ENCODE measurements around the gene WNK2.

Gene WNK2

DNA sequence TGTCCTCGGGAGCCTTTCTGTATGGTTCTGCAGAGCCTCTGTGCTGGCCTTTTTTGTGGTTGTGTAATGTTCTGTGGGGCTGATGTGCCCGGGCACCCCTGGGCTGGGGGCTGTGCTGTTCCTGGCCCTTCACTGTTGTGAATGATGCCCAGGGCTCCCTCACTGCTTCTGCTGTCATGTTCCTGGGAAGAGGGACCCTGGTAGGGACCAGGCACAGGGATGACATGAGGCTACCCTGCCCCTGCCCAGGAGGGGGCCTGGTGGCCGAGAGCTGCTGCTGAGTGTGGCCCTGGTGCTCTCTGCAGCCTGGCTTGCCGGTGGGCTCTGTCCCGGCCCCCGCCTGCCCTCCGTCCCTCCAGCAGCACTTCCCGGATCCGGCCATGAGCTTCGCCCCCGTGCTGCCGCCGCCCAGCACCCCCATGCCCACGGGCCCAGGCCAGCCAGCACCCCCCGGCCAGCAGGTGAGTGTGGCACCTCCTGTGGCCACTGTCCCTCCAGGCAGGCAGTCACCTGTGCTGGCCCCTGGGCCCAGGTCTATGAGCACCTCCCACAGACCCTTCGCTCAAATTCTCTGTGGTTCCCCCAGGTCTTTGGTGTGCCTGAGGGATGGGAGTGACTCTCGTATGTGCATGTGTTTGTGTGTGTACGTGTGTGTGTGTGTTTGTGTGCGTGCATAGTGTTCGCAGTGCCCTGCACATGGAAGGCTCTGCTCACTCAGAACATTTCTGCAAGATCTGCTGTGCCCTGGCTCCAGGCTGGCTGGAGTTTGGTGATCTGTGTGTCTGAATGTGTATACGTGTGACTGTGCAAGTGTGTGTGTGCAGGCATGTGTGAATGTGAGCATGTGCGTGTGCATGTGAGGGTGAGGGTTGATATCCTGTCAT is 72.3 kb downstream of the WNK2 start:
- TF ChIP-seq, protein P1, sequence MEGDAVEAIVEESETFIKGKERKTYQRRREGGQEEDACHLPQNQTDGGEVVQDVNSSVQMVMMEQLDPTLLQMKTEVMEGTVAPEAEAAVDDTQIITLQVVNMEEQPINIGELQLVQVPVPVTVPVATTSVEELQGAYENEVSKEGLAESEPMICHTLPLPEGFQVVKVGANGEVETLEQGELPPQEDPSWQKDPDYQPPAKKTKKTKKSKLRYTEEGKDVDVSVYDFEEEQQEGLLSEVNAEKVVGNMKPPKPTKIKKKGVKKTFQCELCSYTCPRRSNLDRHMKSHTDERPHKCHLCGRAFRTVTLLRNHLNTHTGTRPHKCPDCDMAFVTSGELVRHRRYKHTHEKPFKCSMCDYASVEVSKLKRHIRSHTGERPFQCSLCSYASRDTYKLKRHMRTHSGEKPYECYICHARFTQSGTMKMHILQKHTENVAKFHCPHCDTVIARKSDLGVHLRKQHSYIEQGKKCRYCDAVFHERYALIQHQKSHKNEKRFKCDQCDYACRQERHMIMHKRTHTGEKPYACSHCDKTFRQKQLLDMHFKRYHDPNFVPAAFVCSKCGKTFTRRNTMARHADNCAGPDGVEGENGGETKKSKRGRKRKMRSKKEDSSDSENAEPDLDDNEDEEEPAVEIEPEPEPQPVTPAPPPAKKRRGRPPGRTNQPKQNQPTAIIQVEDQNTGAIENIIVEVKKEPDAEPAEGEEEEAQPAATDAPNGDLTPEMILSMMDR (conservative IDR thresholded peaks at IDR 0.05; ENCODE audit: low read length): no peak
- H3K4me3 ChIP-seq (ENCODE audit: low read length): no peak overlapping the region
- DNase-seq (ENCODE audit: low read depth): no peak

DNA sequence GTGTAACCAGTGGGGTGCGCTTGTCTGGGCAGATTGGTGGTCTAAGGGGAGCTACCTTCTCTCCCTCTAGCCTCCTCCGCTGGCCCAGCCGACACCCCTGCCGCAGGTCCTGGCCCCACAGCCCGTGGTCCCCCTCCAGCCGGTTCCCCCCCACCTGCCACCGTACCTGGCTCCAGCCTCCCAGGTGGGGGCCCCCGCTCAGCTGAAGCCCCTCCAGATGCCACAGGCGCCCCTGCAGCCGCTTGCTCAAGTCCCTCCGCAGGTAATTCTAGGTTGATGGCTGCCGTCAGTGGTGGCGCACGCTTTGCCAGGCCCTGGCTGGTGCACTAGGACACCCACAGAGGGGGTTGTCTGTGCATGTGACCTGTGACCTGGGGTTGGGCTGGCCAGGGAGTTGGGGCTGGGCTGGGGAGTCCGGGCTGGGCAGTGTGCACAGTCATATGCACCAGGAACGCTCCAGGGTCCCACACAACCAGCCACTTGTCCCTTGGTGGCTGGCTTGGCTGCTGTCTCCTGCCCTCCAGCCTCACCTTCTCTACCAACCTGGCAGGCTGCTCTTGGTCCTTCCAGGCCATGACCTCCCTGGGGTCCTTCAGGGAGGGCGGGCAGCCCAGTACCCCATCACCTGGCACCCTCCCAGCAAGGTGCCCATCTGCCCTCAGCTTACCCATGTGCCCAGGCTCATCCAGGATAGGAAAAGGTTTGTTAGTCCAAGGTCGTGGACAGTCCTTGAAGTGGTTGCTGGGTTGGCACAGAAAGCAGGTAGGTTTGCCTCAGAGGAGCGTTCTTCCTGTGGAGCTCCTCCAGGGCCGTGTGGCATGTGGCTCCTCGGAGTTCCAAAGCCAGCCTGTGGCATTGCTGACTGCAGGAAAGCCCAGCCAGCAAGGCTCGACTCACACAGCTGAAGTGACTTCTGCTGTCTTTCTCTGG is 73.2 kb downstream of the WNK2 start:
- H3K4me3 ChIP-seq (ENCODE audit: low read length): no peak overlapping the region
- TF ChIP-seq, protein P1 (conservative IDR thresholded peaks at IDR 0.05; ENCODE audit: low read length): no peak
- DNase-seq (ENCODE audit: low read depth): no peak

DNA sequence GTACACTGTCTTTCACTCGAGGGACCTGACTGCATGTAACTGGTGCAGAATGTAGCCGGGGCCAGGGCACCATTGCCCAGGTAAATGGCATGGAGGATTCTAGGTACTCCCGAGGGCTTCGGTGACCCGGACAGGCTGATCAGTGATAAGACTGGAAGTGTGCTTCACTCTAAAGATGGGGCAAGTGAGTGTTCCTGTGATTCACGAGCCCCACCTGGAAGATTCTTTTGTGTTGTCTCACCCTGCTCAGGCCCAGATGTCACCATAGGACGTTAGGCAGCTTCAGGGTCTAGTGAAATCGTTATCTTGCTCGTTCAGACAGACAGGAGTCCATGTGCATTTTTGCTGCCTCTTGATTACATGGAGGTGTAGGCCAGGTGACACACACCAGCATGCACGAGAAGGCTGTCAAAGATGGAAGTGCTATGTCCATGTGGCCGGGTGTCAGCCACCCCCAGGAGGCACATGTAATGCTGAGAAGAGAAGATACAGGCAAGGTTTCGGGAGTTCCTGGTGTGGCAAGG is 73.9 kb downstream of the WNK2 start:
- TF ChIP-seq, protein P1 (conservative IDR thresholded peaks at IDR 0.05; ENCODE audit: low read length): no peak
- H3K4me3 ChIP-seq (ENCODE audit: low read length): no peak overlapping the region
- no peak for DNase-seq (ENCODE audit: low read depth)

DNA sequence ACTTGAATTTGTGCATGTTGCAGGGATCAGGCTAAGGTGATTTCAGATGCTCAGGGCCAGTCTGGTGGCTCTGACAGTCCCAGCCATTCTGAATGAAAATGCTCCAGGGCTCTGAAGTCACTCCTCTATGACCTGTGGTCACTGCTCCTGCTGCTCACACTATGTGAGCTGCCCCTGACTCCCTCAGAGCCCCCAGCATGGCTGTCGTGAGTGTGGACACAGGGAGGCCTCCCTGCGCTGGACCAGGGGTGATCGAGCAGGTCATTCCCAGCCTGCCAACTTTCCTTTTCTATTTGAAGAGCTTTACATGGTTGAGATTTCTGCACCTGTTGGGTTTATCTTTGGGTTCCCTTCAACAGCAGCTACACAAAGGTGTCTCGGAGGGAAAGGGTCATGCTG is 74.5 kb downstream of the WNK2 start:
- DNase-seq (ENCODE audit: low read depth): no peak
- H3K4me3 ChIP-seq (ENCODE audit: low read length): no peak overlapping the region
- TF ChIP-seq, protein P1 (conservative IDR thresholded peaks at IDR 0.05; ENCODE audit: low read length): no peak

DNA sequence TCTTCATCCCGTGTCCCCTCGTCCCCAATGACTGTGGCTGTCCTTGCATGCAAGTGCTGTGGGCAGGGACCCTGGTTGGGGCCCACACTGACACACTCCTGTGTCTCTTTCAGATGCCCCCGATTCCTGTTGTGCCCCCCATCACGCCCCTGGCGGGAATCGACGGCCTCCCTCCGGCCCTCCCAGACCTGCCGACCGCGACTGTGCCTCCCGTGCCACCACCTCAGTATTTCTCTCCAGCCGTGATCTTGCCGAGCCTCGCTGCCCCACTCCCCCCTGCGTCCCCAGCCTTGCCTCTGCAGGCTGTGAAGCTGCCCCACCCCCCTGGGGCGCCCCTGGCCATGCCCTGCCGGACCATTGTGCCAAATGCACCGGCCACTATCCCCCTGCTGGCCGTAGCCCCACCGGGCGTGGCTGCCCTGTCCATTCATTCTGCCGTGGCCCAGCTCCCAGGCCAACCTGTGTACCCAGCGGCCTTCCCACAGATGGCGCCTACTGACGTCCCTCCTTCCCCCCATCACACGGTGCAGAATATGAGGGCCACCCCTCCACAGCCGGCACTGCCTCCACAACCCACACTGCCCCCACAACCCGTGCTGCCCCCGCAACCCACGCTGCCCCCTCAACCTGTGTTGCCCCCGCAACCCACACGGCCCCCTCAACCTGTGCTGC is 75.0 kb downstream of the WNK2 start:
- no peak for DNase-seq (ENCODE audit: low read depth)
- TF ChIP-seq, protein P1 (conservative IDR thresholded peaks at IDR 0.05; ENCODE audit: low read length): no peak
- no peak overlapping the region for H3K4me3 ChIP-seq (ENCODE audit: low read length)

DNA sequence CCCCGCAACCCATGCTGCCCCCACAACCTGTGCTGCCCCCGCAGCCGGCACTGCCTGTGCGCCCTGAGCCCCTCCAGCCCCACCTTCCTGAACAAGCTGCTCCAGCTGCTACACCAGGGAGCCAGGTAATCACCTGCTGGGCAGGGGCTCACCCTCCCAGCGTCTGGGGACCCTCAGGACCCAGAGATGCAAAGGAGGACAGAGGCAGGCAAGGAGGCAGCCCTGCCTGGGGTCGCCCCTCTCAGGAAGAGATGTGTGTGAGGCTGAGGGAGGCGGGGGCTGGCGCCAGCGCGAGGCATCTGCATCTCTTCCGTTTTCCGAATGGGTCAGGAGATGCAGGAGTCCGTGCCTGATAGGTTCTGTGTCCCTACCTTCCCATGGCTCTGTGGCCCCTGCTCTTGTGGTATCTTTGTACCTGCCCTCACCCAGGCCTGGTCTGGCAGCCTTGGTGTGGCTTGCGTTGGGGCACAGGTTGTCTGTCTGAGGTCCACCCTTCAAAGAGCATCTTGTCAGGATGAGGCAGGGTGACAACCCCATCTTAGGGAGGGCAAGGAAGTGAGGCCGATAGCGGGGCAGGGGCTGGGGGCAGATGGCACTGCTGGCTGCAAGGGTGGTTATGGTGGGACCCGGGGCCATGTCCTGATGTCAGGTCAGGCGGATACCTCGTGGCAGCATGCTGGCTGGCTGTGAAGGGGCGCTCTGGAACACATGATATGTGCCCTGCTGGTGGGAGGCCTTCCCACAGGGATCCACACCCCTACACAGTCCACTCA is 75.7 kb downstream of the WNK2 start:
- H3K4me3 ChIP-seq (ENCODE audit: low read length): no peak overlapping the region
- TF ChIP-seq, protein P1 (conservative IDR thresholded peaks at IDR 0.05; ENCODE audit: low read length): no peak

More for the DNA sequence above, 75.7 kb downstream of the WNK2 start:
- no peak for DNase-seq (ENCODE audit: low read depth)

All from AG10803 (cell line).